HG02970 (cell line): Measurements from ENCODE around the gene RPS6KB1.
"Not testable (repeated sequence)": the region's sequence is repeated elsewhere in the genome, so short reads cannot be mapped to it uniquely, and the experiment has no call there.

ENCODE experiments used
- ATAC-seq: cut with Tn5 transposase; IDR thresholded peaks from one replicate; pipeline ENCODE4 v1.9.1; 2021; ENCODE audit warnings: mild to moderate bottlenecking, moderate library complexity, moderate number of reproducible peaks; ENCODE audit not compliant: unreplicated experiment, low FRiP score

RPS6KB1 gene

DNA sequence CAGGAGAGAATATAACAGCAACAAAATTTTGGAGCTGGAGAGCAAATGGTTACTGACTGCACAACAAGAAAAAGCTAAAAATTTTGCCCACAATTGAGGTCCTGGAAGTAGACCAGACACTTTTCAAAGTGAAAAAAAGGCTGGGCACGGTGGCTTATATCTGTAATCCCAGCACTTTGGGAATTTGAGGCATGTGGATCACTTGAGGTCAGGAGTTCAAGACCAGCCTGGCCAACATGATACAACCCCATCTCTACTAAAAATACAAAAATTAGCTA, 23.0 kb upstream of the RPS6KB1 start:
- ATAC-seq, result no peak

- ATAC-seq, result no peak
Measured at GRCh38 chr17:59870482-59870881, 22.4 kb upstream of the RPS6KB1 start.

GRCh38 chr17:59872351-59872750, 20.6 kb upstream of the RPS6KB1 start:
- ATAC-seq, result no peak

DNA sequence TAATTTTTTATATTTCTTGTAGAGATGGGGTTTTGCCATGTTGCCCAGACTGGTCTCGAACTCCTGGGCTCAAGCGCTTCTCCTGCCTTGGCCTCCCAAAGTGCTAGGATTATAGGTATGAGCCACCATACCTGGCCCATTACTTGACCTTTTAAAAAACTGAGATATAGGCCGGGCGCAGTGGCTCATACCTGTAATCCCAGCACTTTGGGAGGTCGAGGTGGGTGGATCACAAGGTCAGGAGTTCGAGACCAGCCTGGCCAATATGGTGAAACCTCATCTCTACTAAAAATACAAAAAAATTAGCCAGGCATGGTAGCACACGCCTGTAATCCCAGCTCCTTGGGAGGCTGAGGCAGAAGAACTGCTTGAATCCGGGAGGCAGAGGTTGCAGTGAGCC, 19.5 kb upstream of the RPS6KB1 start:
- not testable (repeated sequence) for ATAC-seq

GRCh38 chr17:59874376-59874775, 18.5 kb upstream of the RPS6KB1 start:
- no peak for ATAC-seq

DNA sequence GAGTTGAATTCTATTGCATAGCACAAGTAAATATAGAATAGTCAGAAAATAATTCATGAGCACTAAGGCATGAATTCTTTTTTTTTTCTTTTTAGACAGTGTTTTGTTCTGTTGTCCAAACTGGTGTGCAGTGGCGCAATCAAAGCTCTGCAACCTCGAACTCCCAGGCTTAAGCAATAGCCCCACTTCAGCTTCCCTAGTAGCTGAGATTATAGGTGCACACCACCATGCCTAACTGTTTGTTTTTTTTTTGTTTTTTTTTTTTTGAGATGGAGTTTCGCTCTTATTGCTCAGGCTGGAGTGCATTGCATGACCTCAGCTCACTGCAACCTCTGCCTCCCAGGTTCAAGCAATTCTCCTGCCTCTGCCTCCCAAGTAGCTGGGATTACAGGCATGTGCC, 16.8 kb upstream of the RPS6KB1 start:
- no peak for ATAC-seq

GRCh38 chr17:59877965-59878364, 15.0 kb upstream of the RPS6KB1 start:
- ATAC-seq, result no peak

DNA sequence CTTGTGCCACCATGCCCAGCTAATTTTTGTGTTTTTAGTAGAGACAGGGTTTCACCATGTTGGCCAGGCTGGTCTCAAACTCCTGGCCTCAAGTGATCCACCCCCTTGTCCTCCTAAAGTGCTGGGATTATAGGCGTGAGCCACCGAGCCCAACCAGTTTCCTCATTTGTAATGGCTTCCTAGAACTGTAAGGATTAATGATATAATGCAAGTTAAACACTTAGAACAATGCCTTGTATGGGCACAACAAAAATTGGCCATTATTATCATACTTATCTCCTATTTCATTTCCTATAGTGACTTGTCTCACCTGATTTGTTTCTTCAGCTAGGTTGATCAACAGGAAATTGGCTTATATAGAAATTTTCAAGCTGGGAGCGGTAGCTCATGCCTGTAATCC, 14.3 kb upstream of the RPS6KB1 start:
- no peak for ATAC-seq

DNA sequence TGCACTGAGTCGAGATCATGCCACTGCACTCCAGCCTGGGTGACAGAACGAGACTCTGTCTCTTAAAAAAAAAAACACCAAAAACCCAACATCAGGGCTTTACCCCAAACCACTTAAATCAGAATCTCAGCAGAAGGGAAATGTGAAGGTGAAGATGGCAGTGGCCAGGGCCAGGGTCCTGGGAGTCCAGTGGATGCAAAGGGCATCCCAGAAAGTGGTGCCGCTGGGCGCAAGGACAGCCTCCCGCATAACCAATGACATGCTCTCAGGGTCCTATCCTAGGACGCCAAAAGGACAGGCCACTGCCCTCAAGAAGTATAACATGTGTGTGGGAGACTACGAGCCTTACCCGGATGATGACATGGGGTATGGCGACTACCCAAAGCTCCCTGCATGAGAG, 8.1 kb upstream of the RPS6KB1 start:
- no peak for ATAC-seq

GRCh38 chr17:59888145-59888750, 4.7 kb upstream of the RPS6KB1 start:
- no peak for ATAC-seq

DNA sequence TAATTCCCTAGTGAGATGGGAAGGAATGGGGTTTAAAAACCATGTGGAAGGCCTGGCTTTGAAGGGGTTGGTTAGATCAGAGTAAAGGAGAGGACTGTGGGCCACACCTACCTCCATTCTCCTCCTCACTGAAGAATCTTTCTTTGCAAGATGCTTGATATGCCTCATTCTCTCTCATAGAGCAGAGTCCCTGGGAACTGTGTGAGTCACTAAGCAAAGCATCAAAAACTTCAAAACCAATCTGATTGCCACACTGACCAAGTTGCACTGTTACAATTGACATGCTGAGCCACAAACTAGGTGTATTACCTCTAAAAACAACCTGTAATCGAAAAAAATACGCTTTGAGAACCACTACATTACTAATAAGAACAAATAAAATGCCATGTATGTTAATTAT, 2.2 kb upstream of the RPS6KB1 start:
- ATAC-seq, result no peak

- ATAC-seq, result peak; percentile 49
Measured at GRCh38 chr17:59892251-59892923, 534 bp upstream of the RPS6KB1 start.

GRCh38 chr17:59893676-59894100, 767 bp downstream of the RPS6KB1 start:
- ATAC-seq, result no peak

DNA sequence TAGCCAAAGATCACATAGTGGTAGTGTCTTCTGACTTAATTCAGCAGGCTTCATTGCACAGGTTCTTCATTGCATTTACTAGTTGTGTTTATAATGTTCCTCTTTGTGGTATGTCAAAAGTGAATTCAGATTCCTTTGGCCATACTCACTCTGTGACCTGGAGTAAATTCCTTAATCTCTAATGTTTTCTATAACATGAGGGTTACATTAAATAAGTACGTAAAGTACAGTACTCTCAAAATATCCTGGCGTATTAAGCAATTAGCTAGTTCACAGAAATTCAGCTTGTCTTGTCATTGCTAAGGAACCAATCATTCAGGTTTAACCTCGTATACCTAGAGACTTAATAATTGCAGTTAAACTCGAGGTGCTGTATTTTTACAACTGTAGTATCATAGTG, 4.2 kb downstream of the RPS6KB1 start:
- ATAC-seq, result no peak

DNA sequence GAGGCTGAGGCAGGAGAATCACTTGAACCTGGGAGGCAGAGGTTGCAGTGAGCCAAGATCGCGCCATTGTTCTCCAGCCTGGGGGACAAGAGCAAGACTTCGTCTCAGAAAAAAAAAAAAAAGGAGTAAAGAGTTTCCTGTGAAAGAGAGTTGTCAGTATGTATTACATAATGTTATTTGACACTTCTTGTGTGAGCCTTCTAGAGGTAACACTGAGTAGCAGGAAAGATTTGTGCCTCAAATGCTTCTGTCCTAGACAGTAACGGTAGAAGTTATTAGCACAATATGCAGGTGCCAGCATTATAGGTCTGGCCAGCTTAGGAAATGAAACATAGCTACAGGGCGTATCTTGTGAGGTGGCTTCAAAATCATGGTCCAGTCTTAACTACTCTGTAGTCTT, 6.2 kb downstream of the RPS6KB1 start:
- ATAC-seq, result no peak

- no peak for ATAC-seq
Measured at GRCh38 chr17:59901604-59902003, 8.7 kb downstream of the RPS6KB1 start.

GRCh38 chr17:59903455-59903854, 10.5 kb downstream of the RPS6KB1 start:
- ATAC-seq, result no peak

DNA sequence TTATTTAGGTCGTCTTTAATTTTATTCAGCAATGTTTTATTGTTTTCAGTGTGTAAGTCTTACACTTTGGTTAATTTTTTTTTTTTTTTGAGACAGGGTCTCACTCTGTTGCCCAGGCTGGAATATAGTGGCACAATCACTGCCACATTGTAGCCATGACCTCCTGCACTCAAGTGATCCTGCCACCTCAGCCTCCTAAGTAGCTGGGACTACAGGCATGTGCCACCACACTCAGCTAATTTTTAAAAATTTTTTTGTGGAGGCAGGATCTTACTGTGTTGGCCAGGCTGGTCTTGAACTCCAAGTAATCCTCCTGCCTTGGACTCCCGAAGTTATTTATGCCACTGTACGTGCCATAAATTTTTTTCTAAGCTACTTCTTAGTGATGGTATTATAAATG, 14.5 kb downstream of the RPS6KB1 start:
- ATAC-seq, result no peak

GRCh38 chr17:59914274-59914854, 21.4 kb downstream of the RPS6KB1 start:
- no peak for ATAC-seq

DNA sequence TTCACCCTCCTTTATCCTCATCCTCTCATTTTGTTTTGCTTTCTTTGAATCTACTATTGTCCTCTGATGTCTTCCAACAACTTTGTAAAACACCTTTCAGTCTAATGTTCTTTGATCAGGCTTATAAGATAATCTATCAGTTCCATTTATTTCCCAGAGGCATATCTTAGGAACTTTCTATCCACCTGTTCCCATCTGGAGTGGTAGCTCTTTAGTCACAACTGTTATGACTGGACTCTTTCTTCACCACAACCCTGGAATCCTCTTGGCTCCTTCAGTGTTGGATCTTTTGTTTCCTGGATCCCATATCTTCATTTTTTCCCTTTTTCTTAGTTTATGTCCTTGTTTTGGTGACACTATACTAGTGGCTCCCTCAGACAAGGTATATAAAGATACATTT, 23.5 kb downstream of the RPS6KB1 start:
- no peak for ATAC-seq

DNA sequence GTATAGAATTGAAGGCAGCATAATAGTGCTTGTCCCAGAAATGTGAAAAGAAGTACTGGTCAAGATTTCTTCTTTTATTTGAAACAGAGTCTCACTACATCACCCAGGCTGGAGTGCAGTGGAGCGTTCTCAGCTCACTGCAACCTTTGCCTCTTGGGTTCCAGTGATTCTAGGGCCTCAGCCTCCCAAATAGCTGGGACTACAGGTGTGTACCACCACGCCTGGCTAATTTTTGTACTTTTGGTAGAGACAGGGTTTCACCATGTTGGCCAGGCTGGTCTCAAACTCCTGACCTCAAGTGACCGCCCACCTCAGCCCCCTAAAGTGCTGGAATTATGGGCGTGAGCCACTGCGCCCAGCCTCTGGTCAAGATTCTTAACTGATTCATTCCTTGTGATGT, 27.7 kb downstream of the RPS6KB1 start:
- not testable (repeated sequence) for ATAC-seq

GRCh38 chr17:59930121-59930520, 37.2 kb downstream of the RPS6KB1 start:
- ATAC-seq, result not testable (repeated sequence)
